Psoas muscle (tissue), 8 donors: ENCODE data around the gene TTLL10. TPM values are rescaled to one million over a fixed set of nuclear protein-coding genes. Genes with fewer than 3 reads are reported as not detected.
"Not testable (repeated sequence)": the region's sequence is repeated elsewhere in the genome, so short reads cannot be mapped to it uniquely, and the experiment has no call there.

Experiments
- ATAC-seq, 4 donors: fragments of 200-7000 bp; cut with Tn5 transposase; one replicate each; pipeline ENCODE4 v1.9.1; 2020; ENCODE audit warnings: moderate library complexity in 3 of 4, mild to moderate bottlenecking in 2 of 4
- DNase-seq, 2 donors: peaks; one replicate each; pipeline ENCODE4 v3.0.0-alpha.2; 2020
- H3K27ac ChIP-seq: fragments of 200-600 bp; one replicate; pipeline ENCODE4 v1.8.0; 2022
- H3K27me3 ChIP-seq, 3 donors: fragments of 200-600 bp in 1 of 3; one replicate each; pipeline versions ENCODE4 v1.6.1 to v1.8.0; 2013 to 2022; ENCODE audit warnings: low read length in 2 of 3, mild to moderate bottlenecking in 2 of 3, moderate library complexity in 1 of 3; ENCODE audit not compliant: insufficient read depth in 3 of 3
- H3K36me3 ChIP-seq, 2 donors: fragments of 200-600 bp in 1 of 2; one replicate each; pipeline versions ENCODE4 v1.6.1 to v1.8.0; 2013 to 2022; ENCODE audit warnings: low read depth in 1 of 2, mild to moderate bottlenecking in 1 of 2, moderate library complexity in 1 of 2; ENCODE audit not compliant: insufficient read depth in 1 of 2
- H3K4me1 ChIP-seq: fragments of 200-600 bp; one replicate; pipeline ENCODE4 v1.8.0; 2022
- H3K4me3 ChIP-seq: fragments of 200-600 bp; one replicate; pipeline ENCODE4 v1.8.0; 2022; ENCODE audit warnings: mild to moderate bottlenecking
- H3K9me3 ChIP-seq: fragments of 200-600 bp; one replicate; pipeline ENCODE4 v1.8.0; 2022
- WGBS, 3 donors: extraction: QIAGEN DNeasy Blood & Tissue Kit; methylation state at CpG; one replicate each; pipeline versions ENCODE4 v1.1.6 to v1.1.7; 2013; 5-methylcytosine and 5-hydroxymethylcytosine counted together
- intact Hi-C, 2 donors: fragments of 100-400 bp; cut with DNase I; formaldehyde crosslinking; loops; one replicate each; pipeline versions ENCODE4 v1.11.0 to v1.14.2; 2022
- polyA plus RNA-seq, 3 donors: library from polyadenylated mRNA; stranded (reverse); fragments of 200-250 nt; gene quantifications; one replicate each; pipeline ENCODE4 v1.2.3, GENCODE V29; 2013
- total RNA-seq, 4 donors: library from RNA; stranded (reverse); fragmentation: NEBNext Ultra II Directional in 2 of 4; extraction: Animal tissue kit (Norgen Biotek cat#: 25700) in 2 of 4; gene quantifications; one replicate each; pipeline versions ENCODE4 v1.2.1 to v1.2.4, GENCODE V29; 2021 to 2023
- TF ChIP-seq, protein P1 (sequence below): fragments of 200-600 bp; IDR thresholded peaks from one replicate; pipeline ENCODE4 v1.8.0; 2022; ENCODE audit warnings: antibody characterized with exemption
- donor health status: healthy with polysubstance abuse.
- donor health status: DM: no; HTN: no; CAD: no; lungs with moderate emphysema.
- donor health status: Bipolar disorder and iron deficiency.
- donor health status: healthy.
- donor health status: DM: yes; HTN: yes; CAD: no.
- donor health status: DM: no; HTN: no; CAD: no.
- donor health status: DM: no; HTN: no; CAD: no.
- donor health status: DM: yes; HTN: yes; CAD: no.

TTLL10 gene
- total and polyA plus RNA-seq, 7 donors = 0.03 to 0.27 (median 0.10) TPM; not detected in 3

DNA sequence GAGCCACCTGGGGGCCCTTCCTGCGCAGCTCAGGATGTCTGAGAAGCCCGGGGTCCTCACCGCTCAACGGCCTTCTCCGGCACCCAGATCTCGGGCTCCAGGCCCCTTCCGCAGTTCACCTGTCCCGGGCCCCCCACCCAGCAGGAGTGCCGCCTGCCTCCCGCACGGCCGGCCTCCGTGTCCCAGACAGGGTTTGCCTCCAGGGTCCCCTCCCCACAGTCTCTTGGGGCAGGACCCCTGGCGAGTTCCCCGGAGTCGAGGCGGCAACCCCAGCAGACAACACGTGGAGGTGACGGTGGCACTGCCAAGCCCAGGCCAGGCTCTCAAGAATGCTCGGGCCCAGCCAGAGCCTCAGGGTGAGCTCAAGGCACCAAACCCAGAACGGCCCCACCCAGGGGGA lies 22.4 kb upstream of the TTLL10 start:
- no peaks in the 10 kb centered on the region for H3K4me1 ChIP-seq
- WGBS, 3 donors = 93 to 95% (median 93%) methylated on average over 16 to 21 of the region's 21 CpGs
- ATAC-seq = no peak

DNA sequence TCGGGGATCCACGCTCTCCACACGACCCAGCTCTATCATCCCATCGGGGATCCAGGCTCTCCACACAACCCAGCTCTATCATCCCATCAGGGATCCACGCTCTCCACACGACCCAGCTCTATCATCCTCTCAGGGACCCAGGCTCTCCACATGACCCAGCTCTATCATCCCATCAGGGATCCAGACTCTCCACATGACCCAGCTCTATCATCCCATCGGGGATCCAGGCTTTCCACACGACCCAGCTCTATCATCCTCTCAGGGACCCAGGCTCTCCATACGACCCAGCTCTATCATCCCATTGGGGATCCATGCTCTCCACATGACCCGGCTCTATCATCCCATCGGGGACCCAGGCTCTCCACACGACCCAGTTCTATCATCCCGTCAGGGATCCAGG lies 21.2 kb upstream of the TTLL10 start:
- H3K36me3 ChIP-seq, intact Hi-C loops, H3K4me3 ChIP-seq, H3K9me3 ChIP-seq, H3K27ac ChIP-seq, DNase-seq, H3K4me1 ChIP-seq, ATAC-seq: not testable (repeated sequence)
- H3K27me3 ChIP-seq = peaks cover 0 to 24% (median 0%) of the 10 kb centered on the region in 3 donors
- WGBS, 3 donors = 84 to 92% (median 87%) methylated on average over 13 of the region's 13 CpGs

More for the DNA sequence above, 22.4 kb upstream of the TTLL10 start:
- Histone ChIP-seq H3K36me3 (no peaks in the 10 kb centered on the region), H3K27ac (no peak overlapping the region), H3K27me3 (peaks cover 0 to 17% (median 0%) of the 10 kb centered on the region in 3 donors), H3K9me3 (no peaks in the 10 kb centered on the region), H3K4me3 (no peak overlapping the region)
- DNase-seq = no peak
- intact Hi-C loops = no loop called here
- TF ChIP-seq, protein P1, sequence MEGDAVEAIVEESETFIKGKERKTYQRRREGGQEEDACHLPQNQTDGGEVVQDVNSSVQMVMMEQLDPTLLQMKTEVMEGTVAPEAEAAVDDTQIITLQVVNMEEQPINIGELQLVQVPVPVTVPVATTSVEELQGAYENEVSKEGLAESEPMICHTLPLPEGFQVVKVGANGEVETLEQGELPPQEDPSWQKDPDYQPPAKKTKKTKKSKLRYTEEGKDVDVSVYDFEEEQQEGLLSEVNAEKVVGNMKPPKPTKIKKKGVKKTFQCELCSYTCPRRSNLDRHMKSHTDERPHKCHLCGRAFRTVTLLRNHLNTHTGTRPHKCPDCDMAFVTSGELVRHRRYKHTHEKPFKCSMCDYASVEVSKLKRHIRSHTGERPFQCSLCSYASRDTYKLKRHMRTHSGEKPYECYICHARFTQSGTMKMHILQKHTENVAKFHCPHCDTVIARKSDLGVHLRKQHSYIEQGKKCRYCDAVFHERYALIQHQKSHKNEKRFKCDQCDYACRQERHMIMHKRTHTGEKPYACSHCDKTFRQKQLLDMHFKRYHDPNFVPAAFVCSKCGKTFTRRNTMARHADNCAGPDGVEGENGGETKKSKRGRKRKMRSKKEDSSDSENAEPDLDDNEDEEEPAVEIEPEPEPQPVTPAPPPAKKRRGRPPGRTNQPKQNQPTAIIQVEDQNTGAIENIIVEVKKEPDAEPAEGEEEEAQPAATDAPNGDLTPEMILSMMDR = no peak

DNA sequence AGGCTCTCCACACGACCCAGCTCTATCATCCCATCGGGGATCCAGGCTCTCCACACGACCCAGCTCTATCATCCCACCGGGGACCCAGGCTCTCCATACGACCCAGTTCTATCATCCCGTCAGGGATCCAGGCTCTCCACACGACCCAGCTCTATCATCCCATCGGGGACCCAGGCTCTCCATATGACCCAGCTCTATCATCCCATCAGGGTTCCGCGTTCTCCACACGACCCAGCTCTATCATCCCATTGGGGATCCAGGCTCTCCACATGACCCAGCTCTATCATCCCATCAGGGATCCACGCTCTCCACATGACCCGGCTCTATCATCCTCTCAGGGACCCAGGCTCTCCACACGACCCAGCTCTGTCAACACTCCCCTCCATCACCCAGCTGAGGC lies 20.5 kb upstream of the TTLL10 start:
- intact Hi-C loops, H3K4me1 ChIP-seq, H3K4me3 ChIP-seq, ATAC-seq, H3K36me3 ChIP-seq, H3K9me3 ChIP-seq, DNase-seq, H3K27ac ChIP-seq: not testable (repeated sequence)
- 88 to 89% (median 88%) methylated on average over 14 of the region's 14 CpGs for WGBS, 3 donors
- H3K27me3 ChIP-seq = peaks cover 0 to 29% (median 0%) of the 10 kb centered on the region in 3 donors

DNA sequence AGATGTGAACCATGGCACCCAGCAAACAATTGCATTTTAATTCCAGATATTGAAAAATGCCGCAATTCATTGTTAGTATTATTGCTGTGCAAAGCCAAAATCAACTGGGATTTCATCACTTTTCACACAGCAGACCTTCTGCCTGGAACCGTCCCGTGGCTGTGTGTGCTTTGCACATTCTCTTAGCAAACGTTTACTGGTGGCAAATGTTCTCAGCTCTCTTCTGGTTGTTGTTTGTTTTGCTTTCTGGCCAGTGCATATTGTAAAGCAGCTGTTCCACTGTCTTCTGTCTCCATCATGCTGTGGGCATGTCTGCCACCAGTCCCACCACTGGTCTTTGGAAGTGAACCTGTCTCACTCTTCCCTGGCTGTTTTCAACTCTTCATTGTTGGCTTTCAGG lies 19.8 kb upstream of the TTLL10 start:
- no peak overlapping the region for H3K27ac ChIP-seq
- peaks cover 10% of the 10 kb centered on the region for H3K4me1 ChIP-seq
- ATAC-seq = no peak
- peaks cover 0 to 31% (median 0%) of the 10 kb centered on the region in 3 donors for H3K27me3 ChIP-seq
- WGBS, 3 donors = 24 to 43% (median 32%) methylated on average over 4 of the region's 4 CpGs
- no peak overlapping the region for H3K4me3 ChIP-seq
- no peaks in the 10 kb centered on the region for H3K9me3 ChIP-seq
- intact Hi-C loops = no loop called here
- H3K36me3 ChIP-seq = no peaks in the 10 kb centered on the region
- TF ChIP-seq, protein P1 = no peak
- no peak for DNase-seq

DNA sequence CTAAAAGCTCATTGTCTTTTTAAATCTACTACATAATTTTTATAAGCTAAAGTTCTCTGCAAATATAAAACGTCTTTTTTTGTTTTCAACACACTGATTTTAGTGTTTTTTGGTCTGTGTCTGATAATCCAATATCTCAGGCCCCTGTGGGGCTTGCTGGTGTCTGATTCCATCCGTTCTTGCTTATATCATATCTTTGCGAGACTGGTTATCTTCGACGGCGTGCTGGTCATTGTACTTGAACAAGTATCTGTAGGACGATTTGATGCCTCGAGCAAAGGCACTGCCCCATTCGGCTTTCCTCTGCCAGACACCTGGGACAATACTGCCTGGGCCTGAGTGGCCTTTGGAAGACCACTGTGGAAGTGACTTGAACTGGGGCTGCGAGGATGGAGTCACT lies 18.4 kb upstream of the TTLL10 start:
- Histone ChIP-seq H3K27ac (no peak overlapping the region), H3K4me1 (peaks cover 10% of the 10 kb centered on the region), H3K36me3 (no peaks in the 10 kb centered on the region), H3K9me3 (no peaks in the 10 kb centered on the region), H3K27me3 (peaks cover 0 to 31% (median 0%) of the 10 kb centered on the region in 3 donors), H3K4me3 (no peak overlapping the region)
- intact Hi-C loops = no loop called here
- TF ChIP-seq, protein P1 = no peak
- DNase-seq (no peak), ATAC-seq (no peak)
- WGBS, 3 donors = 81 to 87% (median 84%) methylated on average over 10 of the region's 10 CpGs
